Measurements from ENCODE around the gene CELA3A.
"Not testable (repeated sequence)": the region's sequence is repeated elsewhere in the genome, so short reads cannot be mapped to it uniquely, and the experiment has no call there.

CELA3A gene, protein sequence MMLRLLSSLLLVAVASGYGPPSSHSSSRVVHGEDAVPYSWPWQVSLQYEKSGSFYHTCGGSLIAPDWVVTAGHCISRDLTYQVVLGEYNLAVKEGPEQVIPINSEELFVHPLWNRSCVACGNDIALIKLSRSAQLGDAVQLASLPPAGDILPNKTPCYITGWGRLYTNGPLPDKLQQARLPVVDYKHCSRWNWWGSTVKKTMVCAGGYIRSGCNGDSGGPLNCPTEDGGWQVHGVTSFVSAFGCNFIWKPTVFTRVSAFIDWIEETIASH

DNA sequence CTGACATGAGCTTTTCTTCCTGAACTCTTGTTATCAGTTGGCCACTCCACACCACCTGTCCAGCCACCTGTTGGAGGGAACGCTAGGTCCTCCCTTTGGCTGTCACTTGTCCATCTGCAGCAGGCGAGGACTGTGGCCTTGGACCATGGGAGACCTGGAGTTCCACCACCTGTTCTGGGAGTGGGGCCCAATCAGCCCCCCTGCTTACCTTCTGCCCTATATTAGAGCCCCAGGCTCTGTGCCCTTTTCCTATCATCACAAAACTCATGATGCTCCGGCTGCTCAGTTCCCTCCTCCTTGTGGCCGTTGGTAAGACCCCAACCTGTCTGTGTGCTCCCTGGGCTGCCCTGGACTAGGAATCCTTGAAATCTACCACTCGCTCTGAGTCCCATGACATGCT lies at the start of gene CELA3A:
Gene CELA3A (plus strand): TSS at position 249 of the 400 bp plus-strand sequence. CDS start 18 bp downstream, at position 267.
- no peak for DNase-seq

DNA sequence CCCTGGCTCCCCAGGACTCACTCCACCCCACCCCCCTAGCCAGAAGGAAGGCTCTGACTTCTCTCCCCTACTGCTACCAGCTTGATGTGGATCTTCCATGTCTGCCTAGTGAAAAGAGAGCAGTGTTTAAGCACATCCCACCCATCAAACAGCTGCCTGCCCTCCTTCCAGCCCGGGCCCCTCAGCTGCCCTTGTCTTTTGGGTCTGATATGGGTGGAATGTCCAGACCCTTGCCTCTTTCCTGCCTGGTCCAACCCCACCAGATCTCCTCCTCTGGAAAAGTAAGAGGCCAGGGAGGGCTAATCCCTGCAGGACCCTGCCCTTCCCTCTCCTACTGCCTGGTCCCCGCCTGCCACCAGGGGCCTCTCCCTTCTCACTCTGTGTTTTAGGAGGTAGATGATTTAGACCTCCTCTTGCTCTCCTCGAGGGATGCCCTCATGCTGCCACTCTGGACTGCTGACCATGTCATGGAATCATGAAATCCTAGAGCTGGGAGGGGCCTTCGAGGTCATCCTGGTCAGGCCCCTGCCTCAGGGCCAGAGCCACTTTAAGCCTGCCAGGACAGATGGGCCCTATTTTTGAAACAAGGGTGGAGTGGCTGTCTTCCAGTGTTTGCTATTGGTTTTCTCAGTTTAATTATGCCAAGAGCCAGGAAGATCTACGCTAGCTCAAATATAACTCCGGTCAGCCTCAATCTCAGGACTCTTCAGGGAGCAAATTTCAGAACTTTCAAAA lies 48.5 kb upstream of the CELA3A start:
- no peak for DNase-seq

DNA sequence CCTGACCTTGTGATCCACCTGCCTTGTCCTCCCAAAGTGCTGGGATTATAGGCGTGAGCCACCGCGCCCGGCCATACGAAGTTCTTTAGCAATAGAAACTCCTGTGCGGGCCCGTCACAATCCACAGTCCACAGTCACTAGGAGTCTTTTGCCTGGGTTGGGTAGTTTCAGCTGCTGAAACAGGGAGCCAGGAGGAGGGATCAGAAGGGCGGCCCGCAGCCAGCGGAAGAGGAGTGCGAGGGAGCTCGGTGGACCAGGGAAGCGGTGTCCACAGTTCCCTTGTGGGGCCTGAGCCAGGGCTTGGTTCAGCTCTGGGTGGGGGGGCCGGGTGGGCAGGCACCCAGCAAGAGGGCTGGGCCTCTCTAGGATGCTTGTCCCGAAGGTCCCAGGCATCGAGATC lies 46.4 kb upstream of the CELA3A start:
- DNase-seq: no peak

DNA sequence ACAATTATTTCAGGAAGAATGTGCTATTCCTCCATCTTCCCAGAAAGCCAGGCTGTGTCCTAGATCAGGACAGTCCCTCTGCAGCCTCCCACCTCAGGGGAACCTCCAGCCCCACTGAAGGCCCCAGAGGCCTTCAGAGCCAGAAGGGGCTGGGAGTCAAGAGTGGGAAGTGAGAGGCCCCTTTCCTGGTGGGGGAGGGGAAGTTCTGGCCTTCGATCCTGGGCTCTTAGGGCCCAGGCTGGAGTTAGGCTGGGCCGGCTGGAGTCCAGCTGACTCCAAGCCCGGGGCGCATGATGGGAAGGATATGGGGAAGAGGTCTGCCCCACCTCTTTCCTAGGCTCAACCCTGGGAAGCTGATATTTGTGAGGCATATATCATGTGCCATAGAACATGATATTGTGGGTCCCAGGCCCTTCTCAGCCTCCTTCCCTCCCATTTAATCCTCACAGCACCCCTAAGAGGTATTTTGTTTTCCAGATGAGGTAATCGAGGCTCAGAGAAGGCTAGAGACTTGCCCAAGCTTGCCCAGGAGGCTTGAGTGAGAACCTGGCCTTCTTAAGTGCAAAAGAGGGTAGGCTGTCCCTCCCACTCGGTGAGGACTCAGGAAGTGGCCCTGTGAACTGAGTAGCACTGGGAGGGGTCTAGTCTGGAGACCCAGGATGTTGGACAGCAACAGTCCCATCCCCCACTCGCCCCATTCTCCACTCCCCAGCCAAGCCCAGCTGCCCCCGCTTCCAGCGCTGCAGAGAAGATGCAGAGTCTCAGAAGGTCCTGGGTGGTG lies 45.8 kb upstream of the CELA3A start:
- no peak for DNase-seq

DNA sequence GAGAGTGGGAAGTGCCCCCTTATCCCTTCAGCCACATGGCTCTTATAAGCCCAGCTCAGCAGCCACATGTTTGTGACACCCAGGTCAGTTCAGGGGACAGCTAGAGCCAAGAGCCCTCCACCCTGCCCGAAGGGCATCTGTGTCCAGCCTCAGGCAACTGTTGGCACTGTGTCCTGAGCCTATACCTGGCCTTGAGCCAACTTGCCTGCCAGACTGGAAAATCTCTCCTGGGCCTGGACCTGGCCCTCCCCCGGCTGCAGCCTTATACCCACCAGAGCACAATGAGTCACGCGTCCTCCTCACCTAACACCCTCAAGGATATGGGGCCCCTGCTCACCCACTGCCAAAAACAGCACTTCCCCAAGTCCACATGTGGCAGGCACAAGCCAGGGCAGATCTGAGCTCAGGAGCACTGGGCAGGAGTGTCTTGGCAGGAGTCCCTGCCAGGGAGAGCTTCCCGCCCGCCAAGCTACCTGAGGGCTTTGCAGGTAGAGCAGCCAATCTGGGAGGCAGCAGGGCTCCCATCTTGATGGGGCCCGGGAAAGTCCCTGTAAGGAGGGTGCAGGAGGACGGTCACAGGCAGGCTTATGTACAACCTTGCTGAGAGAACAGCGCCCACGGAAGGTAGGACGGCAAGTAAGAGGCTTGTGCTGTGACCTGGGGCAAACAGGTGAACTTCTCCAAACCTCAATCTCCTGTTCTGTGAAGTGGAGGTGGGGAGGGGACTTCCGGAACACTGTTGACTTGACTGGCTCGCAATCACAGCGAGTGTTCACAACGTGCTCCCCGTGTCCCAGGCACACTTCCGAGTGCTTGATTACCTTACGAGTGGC lies 44.5 kb upstream of the CELA3A start:
- DNase-seq: no peak

DNA sequence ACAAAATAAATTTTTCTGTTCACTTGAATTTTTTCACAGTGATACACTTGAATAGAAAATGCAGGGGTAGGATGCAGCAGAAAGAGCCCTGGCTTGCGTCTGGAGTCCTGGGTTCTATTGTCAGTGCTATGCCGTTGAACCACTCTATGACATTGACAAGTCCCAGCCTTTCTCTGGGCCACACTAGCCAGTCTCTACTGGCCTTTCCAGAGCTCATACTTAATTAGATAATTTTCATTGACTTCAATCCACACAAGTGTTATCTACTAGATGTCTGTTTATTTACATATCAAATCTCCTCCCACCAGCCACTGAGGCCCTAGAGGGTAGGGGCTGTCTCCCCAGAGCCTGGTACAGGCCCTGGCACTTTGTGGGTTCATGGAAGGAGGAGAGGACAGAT lies 40.1 kb upstream of the CELA3A start:
- DNase-seq: no peak

DNA sequence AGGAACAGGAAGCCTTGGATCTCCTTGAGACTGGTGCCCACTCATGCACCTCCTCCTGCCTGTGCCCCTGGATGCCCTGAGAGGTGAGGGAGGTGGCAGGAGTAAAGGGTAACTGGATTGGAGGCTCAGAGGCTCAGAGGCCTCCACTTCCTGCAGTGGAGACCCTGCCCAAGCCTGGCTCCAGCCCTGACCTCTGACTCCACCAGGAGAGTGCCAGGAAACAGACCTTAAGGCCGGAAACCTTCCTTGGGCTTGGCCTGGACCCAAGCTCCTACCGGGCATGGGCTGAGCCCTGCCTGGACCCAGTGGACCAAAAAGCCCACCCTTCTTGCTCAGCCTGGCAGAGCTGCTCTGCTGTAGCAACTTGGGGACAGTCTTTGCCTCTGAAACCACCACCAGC lies 39.7 kb upstream of the CELA3A start:
- DNase-seq: no peak

DNA sequence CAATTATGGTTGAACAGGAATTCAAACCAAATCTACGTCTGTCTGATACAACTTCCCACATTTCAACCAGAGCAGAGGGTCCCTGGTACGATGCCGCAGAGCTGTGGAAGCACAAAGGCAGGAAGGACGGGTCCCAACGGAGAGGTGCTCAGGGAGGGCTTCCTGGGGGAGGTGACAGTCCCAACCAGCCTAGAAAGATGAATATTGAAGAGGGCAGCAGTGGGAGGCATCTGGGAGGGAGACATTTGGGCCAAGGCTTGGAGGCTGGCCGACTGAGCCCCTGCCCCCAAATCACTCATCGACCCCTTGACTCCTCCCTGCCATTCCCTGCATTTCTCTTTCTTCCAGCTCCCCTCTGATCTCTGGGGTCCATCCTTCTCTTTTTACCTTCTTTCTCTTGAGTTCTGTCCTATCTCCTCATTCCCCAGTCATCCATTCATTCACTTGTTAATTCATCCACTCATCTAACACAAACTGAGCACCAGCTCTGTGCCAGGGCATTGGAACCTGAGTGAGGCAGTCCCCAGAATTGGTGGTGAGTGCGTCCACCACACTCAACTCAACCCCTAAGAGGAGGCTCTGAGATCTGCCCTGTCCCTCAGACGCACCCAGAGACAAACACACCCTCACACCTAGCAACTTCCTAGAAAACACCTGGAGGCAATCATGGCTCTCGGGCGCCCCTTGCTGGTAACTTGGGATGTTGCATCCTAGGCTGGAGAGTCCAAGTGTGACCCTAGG lies 37.8 kb upstream of the CELA3A start:
- peak; percentile 18 for DNase-seq

DNA sequence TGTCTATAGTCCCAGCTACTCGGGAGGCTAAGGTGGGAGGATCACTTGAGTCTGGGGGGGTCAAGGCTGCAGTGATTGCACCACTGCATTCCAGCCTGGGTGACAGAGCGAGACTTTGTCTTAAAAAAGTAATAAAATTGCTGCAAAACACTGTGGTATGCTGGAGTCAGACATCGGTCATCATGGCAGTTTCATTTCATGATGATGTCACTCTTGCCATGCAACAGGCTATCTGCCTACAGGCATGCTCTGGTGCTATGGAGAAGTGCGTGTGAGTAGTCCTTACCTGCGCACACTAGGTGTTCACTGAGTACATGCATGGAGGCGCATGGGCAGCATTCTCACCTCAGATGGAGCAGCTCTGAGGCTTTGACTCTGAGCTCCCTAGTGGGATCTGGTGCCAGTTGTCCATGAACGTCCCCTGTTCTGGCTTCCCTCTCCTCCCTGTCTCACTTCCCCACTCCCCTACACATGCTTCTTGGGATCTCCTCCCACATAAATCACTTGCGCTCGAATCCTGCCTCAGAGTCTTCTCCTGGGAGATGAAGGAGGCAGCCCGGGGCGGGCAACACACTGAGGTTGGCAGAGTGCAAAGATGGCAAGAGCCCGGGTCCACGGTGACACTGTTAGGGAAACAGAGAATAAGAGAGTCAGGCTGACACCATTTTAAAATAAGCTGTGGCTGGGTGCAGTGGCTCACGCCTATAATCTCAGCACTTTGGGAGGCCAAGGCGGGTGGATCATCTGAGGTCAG lies 35.0 kb upstream of the CELA3A start:
- no peak for DNase-seq

DNA sequence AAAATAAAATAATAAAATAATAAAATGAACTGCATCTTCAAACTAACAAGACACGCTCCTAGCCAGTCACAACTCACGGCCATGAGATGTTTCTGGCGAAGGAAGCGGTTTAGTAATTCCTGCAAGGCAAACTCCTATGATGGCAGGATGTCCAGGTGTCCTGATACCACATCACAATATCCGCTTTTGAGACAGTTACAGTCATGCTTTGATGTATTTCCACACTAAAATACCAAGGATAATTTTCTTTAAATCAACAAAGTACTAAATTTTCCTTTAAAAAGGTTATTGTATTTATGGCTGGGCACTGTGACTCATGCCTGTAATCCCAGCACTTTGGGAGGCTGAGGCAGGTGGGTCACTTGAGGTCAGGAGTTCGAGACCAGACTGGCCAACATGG lies 34.2 kb upstream of the CELA3A start:
- DNase-seq: not testable (repeated sequence)

DNA sequence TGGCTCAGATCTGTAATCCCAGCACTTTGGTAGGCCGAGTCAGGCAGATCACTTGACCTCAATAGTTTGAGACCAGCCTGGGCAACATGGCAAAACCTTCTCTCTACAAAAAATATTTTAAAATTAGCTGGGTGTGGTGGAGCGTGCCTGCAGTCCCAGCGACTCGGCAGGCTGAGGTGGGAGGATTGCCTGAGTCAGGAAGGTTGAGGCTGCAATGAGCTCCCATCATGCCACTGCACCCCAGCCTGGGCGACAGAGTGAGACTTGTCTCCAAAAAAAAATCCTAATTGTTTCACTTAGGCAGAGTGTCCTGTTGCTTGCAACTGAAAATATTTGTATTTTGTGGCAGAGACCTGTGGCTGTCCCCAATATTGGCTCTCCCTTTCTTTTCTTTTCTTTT lies 32.4 kb upstream of the CELA3A start:
- not testable (repeated sequence) for DNase-seq

DNA sequence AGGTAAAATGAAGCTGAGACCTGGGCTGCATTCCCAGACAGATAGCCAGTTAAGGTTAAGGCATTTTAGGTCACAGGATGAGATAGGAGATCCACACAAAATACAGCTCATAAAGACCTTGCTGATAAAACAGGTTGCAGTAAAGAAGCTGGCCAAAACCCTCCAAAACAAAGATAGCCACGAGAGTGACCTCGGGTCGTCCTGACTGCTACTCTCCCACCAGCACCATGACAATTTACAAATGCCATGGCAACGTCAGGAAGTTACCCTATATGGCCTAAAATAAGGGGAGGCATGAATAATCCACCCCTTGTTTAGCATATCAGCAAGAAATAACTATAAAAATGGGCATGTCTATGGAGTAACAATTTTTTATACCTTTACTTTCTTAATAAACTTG lies 30.9 kb upstream of the CELA3A start:
- not testable (repeated sequence) for DNase-seq

DNA sequence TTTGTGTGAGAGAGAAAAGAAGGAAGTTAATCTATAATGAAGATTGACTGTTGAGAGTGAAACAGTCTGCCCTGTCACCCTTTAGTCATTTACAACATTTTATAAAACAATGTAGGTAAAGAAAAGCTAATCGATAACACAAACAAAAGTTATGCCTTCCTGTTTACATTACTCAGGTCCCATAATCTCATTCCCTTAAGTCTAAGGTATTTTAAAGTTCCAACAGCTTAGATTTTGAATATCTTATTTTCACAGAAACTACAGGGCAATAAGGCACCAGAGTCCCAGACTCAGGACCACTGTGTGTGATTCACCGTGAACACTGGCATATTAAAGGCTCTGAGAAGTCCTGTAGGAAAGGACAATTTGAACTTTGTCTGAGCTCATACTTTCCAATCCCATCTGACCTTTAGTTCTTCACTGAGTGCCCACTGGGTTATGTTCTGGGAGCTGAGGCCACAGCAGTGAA lies 28.4 kb upstream of the CELA3A start:
- not testable (repeated sequence) for DNase-seq

DNA sequence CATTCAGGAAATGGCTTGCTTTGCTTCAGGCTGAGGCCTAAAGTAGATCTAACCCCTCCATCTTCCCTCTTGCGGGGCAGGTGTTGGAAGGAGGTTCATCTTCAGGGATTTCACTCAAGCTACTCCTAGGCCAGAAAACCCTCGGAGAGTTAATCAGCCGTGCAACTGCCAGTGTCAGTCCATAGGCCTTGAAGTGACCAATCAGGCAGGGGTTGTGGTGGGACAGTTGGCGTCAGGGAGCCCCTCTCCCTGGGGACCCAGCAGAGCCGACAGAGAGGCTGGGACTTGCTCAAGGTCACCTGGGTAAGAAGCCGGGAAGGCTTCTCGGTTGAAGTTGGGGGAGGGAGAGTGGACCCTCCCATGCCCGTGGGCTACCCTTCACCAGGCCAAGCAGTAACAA lies 27.5 kb upstream of the CELA3A start:
- not testable (repeated sequence) for DNase-seq

DNA sequence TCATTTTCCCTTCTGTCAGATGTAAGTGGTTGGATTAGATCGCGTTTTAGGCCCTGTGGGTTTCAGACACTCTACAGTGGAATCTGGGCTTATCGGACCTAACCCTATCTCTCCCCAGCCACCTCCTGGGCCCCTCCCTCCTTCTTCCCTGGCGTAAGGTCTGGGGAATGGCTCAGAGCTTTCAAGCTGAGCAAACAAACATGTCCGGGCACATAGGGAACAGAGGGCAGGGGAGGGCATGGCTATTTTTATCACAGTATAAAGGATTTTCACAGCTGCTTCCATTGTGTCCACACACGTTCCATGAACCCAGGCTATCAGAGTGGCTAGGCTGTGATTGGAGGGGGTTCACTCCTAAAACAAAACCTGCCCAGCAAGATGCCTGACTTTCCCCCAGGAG lies 26.8 kb upstream of the CELA3A start:
- peak; percentile 9 for DNase-seq

DNA sequence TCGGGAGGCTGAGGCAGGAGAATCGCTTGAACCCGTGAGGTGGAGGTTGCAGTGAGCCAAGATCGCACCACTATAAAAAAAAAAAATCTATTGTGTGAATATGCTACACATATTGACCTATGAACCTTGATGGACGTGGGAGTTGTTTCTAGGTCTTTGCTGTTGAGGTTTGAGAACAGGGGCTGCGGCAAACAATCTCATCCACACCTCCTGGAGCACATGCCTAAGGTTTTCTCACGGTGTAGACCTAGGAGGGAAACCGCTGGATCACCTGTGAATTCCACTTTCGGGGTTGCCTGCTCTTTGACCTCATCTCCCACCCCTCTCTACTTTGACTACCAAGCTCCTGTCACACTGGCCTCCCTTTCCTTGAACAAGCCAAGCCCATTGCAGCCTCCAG lies 26.2 kb upstream of the CELA3A start:
- DNase-seq: not testable (repeated sequence)

DNA sequence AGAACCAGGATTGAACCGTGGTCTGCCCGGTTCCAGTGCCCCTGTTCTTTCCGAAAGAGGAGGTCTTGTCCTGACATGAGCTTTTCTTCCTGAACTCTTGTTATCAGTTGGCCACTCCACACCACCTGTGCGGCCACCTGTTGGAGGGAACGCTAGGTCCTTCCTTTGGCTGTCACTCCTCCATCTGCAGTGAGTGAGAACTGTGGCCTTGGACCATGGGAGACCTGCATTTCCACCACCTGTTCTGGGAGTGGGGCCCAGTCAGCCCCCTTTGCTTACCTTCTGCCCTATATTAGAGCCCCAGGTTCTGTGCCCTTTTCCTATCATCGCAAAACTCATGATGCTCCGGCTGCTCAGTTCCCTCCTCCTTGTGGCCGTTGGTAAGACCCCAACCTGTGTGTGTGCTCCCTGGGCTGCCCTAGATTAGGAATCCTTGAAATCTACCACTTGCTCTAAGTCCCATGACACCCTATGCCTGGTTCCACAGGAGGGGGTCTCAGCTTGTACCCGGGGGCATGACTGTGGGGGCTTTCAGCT lies 24.7 kb upstream of the CELA3A start, which contains the start of gene CELA3B:
Gene CELA3B (plus strand): TSS at position 320 of the 537 bp plus-strand sequence. CDS start 18 bp downstream, at position 338.
- not testable (repeated sequence) for DNase-seq

DNA sequence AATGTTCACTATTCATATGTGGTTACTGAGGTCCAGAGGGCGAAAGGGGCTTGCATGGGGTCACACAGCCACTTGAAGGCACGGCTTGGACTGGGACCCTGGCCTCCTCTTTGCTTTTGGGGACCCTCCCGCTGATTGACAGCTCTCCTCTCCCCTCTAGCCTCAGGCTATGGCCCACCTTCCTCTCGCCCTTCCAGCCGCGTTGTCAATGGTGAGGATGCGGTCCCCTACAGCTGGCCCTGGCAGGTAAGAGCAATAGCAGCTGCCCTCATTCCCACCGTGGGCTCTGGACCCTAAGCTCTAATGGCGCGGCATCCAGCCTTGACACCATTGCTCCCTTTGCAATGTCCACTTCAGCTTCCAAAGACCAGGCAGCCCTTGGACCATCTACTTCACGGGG lies 23.2 kb upstream of the CELA3A start:
- not testable (repeated sequence) for DNase-seq

DNA sequence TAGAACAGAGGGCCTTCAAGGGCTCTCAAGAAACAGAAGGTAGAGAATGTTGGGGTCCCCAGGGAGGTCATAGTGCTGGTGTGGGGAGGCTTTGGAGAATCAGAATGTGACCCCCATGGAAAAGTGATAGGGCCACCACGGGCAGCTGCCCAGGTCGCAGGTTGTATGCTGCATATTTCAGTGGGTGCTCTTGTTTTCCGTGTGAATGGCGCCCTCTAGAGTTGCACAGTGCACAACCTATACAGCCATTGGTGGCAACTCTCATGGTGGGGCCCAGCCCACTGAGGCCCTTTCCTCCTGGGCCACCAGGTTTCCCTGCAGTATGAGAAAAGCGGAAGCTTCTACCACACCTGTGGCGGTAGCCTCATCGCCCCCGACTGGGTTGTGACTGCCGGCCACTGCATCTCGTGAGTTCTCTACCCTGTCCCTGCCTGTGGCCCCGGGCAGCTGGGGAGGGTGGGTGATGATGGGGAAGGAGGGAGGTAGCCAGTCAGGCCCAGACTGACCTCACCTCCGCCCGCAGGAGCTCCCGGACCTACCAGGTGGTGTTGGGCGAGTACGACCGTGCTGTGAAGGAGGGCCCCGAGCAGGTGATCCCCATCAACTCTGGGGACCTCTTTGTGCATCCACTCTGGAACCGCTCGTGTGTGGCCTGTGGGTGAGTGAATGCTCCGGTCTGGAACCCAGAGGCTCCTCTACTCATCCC lies 20.8 kb upstream of the CELA3A start:
- not testable (repeated sequence) for DNase-seq

DNA sequence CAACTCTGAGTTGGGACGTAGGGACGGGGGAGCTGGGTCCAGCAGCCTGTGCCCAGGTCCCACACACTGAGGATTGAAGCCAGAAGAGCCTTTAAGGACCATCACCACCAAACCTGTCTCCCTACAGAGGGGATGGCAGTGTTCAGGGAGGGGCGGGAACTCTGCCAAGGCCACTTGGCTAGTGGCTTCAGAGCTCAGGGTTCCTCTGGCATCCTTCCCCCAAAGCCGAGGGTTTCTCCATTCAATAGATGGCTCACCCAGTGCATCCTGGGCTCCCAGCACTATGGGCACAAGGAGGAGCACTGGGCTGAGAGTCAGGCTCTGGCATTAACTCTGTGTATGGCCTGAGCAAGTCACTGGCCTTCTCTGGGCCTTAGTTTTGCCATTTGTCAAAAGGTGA lies 20.2 kb upstream of the CELA3A start:
- not testable (repeated sequence) for DNase-seq

All from NCI-H526 treated with DMSO at 0.1 percent for 48 hours (cell line).